DMS 273 (cell line): ENCODE measurements around the gene CD58.
"Not testable (repeated sequence)": the region's sequence is repeated elsewhere in the genome, so short reads cannot be mapped to it uniquely, and the experiment has no call there.

Source experiments
- DNase-seq: peaks from one replicate; lab custom pipeline; 2025; ENCODE audit not compliant: unreplicated experiment; lab: John Stamatoyannopoulos, UW

CD58 gene

GRCh38 chr1:116571215-116571919 lies 541 bp upstream of the CD58 start:
- peak; percentile 27 for DNase-seq

- DNase-seq: peak; percentile 61
Measured at GRCh38 chr1:116569776-116570357, 959 bp downstream of the CD58 start.

GRCh38 chr1:116569381-116569670 lies 1.5 kb downstream of the CD58 start:
- DNase-seq: peak; percentile 9

- DNase-seq: no peak
Measured at GRCh38 chr1:116568662-116569380, 2.0 kb downstream of the CD58 start.

GRCh38 chr1:116567790-116568661 lies 2.8 kb downstream of the CD58 start:
- no peak for DNase-seq

GRCh38 chr1:116565222-116565621 lies 5.6 kb downstream of the CD58 start:
- DNase-seq: no peak

GRCh38 chr1:116564426-116564825 lies 6.4 kb downstream of the CD58 start:
- no peak for DNase-seq

GRCh38 chr1:116562465-116562864 lies 8.4 kb downstream of the CD58 start:
- not testable (repeated sequence) for DNase-seq

- no peak for DNase-seq
Measured at GRCh38 chr1:116561563-116561962, 9.3 kb downstream of the CD58 start.

GRCh38 chr1:116560704-116561490 lies 9.9 kb downstream of the CD58 start:
- DNase-seq: no peak

- no peak for DNase-seq
Measured at GRCh38 chr1:116559304-116559761, 11.5 kb downstream of the CD58 start.

- no peak for DNase-seq
Measured at GRCh38 chr1:116558571-116558970, 12.3 kb downstream of the CD58 start.

GRCh38 chr1:116558140-116558549 lies 12.7 kb downstream of the CD58 start:
- peak; percentile 21 for DNase-seq

GRCh38 chr1:116557323-116557878 lies 13.4 kb downstream of the CD58 start:
- DNase-seq: peak; percentile 21

- DNase-seq: peak; percentile 51
Measured at GRCh38 chr1:116556289-116557006, 14.4 kb downstream of the CD58 start.

GRCh38 chr1:116554924-116555323 lies 15.9 kb downstream of the CD58 start:
- no peak for DNase-seq

GRCh38 chr1:116553386-116554115 lies 17.3 kb downstream of the CD58 start:
- no peak for DNase-seq

- no peak for DNase-seq
Measured at GRCh38 chr1:116546354-116546977, 24.4 kb downstream of the CD58 start.

GRCh38 chr1:116545359-116545705 lies 25.5 kb downstream of the CD58 start:
- no peak for DNase-seq
